ENCODE measurements around the gene RERE. TPM values are rescaled to one million over a fixed set of nuclear protein-coding genes. Genes with fewer than 3 reads are reported as not detected.

RERE gene
- total RNA-seq, 1 donor from 2014 or later: 252 TPM

GRCh38 chr1:8851060-8851459 lies 33.6 kb upstream of the RERE start:
- Mint-ChIP-seq H3K4me1 (ENCODE audit: low read depth, unreplicated experiment) (peaks cover 17% of the 10 kb centered on the region), H3K4me3 (ENCODE audit: unreplicated experiment) (no peak overlapping the region), H3K27me3 (ENCODE audit: unreplicated experiment) (peaks cover 4% of the 10 kb centered on the region), H3K36me3 (ENCODE audit: unreplicated experiment) (no peaks in the 10 kb centered on the region), H3K9me3 (ENCODE audit: unreplicated experiment) (peaks cover 1% of the 10 kb centered on the region), H3K27ac (ENCODE audit: unreplicated experiment) (no peak overlapping the region)
- no peak for TF ChIP-seq CTCF (IDR thresholded peaks at IDR 0.05; ENCODE audit: partially characterized antibody, unreplicated experiment)
- no peak for DNase-seq

GRCh38 chr1:8848663-8849386 lies 31.4 kb upstream of the RERE start:
- peaks cover 9% of the 10 kb centered on the region for H3K9me3 Mint-ChIP-seq (ENCODE audit: unreplicated experiment)
- peaks cover 29% of the 10 kb centered on the region for H3K4me1 Mint-ChIP-seq (ENCODE audit: low read depth, unreplicated experiment)
- H3K27me3 Mint-ChIP-seq (ENCODE audit: unreplicated experiment): peaks cover 17% of the 10 kb centered on the region
- TF ChIP-seq CTCF (IDR thresholded peaks at IDR 0.05; ENCODE audit: partially characterized antibody, unreplicated experiment): peak; percentile 95
- H3K36me3 Mint-ChIP-seq (ENCODE audit: unreplicated experiment): peaks cover under 1% of the 10 kb centered on the region
- peak; percentile 97 for DNase-seq
- H3K4me3 Mint-ChIP-seq (ENCODE audit: unreplicated experiment): no peak overlapping the region
- peak overlapping the region; percentile 43 for H3K27ac Mint-ChIP-seq (ENCODE audit: unreplicated experiment)

- Mint-ChIP-seq H3K27ac (ENCODE audit: unreplicated experiment) (peak overlapping the region; percentile 43), H3K4me1 (ENCODE audit: low read depth, unreplicated experiment) (peaks cover 29% of the 10 kb centered on the region), H3K9me3 (ENCODE audit: unreplicated experiment) (peaks cover 11% of the 10 kb centered on the region), H3K36me3 (ENCODE audit: unreplicated experiment) (peaks cover 4% of the 10 kb centered on the region), H3K4me3 (ENCODE audit: unreplicated experiment) (no peak overlapping the region), H3K27me3 (ENCODE audit: unreplicated experiment) (peaks cover 18% of the 10 kb centered on the region)
- no peak for TF ChIP-seq CTCF (IDR thresholded peaks at IDR 0.05; ENCODE audit: partially characterized antibody, unreplicated experiment)
- no peak for DNase-seq
These were observed 30.6 kb upstream of the RERE start for GRCh38 chr1:8847990-8848389.

- peaks cover 16% of the 10 kb centered on the region for H3K9me3 Mint-ChIP-seq (ENCODE audit: unreplicated experiment)
- peaks cover 4% of the 10 kb centered on the region for H3K36me3 Mint-ChIP-seq (ENCODE audit: unreplicated experiment)
- peaks cover 19% of the 10 kb centered on the region for H3K27me3 Mint-ChIP-seq (ENCODE audit: unreplicated experiment)
- DNase-seq: no peak
- peak overlapping the region; percentile 14 for H3K4me3 Mint-ChIP-seq (ENCODE audit: unreplicated experiment)
- no peak for TF ChIP-seq CTCF (IDR thresholded peaks at IDR 0.05; ENCODE audit: partially characterized antibody, unreplicated experiment)
- H3K4me1 Mint-ChIP-seq (ENCODE audit: low read depth, unreplicated experiment): peaks cover 32% of the 10 kb centered on the region
- peak overlapping the region; percentile 98 for H3K27ac Mint-ChIP-seq (ENCODE audit: unreplicated experiment)
These were observed 28.8 kb upstream of the RERE start for GRCh38 chr1:8846263-8846662.

All from glutamatergic neuron (in vitro differentiated cells).